ENCODE data around the gene DHCR24.

DHCR24 gene

GRCh38 chr1:54843449-54843848 lies 43.5 kb downstream of the DHCR24 start:
- no peak overlapping the region for H3K4me3 ChIP-seq (replicated peaks; ENCODE audit: low read depth, low read length)
- peaks cover 5% of the 10 kb centered on the region for H3K36me3 ChIP-seq (ENCODE audit: control insufficient read depth, insufficient read depth, low read length)
- no peak for DNase-seq (ENCODE audit: extremely low read depth, insufficient read length)
- H3K27me3 ChIP-seq (replicated peaks; ENCODE audit: control insufficient read depth, insufficient read depth, low read length) = no peaks in the 10 kb centered on the region
- TF ChIP-seq CTCF (IDR thresholded peaks at IDR 0.05; ENCODE audit: insufficient read depth, low read length, poor library complexity, severe bottlenecking) = no peak

DNA sequence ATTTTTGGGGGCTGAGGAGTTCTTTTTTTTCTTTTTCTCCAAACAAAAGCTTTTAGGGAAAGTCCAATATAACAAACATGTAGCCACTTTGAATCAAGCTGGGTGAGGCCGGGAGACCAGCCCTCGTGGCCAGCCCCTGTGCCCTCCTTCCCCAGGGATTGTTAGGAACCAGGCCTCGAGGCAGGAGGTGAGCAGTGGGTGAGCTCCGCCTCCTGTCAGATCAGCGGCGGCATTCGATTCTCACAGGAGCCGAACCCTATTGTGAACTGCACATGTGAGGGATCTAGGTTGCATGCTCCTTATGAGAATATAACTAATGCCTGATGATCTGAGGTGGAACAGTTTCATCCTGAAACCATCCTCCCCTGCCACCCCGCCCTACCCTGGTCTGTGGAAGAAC lies 44.0 kb downstream of the DHCR24 start:
- Histone ChIP-seq H3K4me3 (replicated peaks; ENCODE audit: low read depth, low read length) (no peak overlapping the region), H3K36me3 (ENCODE audit: control insufficient read depth, insufficient read depth, low read length) (peaks cover 4% of the 10 kb centered on the region), H3K27me3 (replicated peaks; ENCODE audit: control insufficient read depth, insufficient read depth, low read length) (no peaks in the 10 kb centered on the region)
- no peak for TF ChIP-seq CTCF (IDR thresholded peaks at IDR 0.05; ENCODE audit: insufficient read depth, low read length, poor library complexity, severe bottlenecking)
- DNase-seq (ENCODE audit: extremely low read depth, insufficient read length) = no peak

DNA sequence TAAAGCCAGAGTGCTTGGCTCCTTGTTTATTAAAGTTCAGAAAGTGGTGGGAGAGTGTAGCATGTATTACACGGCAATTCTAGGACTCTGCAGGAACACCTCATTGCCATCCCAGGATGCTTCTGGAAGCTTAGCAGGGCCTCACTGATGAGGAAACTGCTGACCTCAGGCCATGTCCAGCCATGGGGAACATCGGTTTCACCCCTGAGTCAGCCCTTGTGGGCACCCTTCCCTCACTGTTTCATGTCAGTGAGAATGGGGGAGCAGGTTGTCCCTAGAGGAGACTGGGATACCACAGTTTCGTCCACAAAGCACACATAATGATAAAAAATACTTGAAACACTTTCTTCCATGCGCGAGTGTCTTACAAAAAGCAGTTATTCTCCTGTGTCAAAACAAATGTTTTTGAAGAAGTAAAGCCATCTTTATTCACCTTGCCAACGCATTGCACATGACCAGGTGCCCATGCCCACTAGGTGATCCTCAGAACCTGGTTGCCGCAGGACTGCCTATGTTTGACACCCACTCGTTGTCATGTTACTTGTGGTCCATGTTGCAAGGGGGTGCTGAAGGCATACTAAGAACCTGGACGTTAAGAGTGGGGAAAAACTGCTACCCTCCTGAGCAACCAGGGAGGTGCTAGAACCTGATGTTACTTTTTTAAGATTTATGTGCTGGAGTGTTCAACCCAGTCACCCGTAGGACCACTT lies 44.6 kb downstream of the DHCR24 start:
- DNase-seq (ENCODE audit: extremely low read depth, insufficient read length) = no peak
- no peaks in the 10 kb centered on the region for H3K27me3 ChIP-seq (replicated peaks; ENCODE audit: control insufficient read depth, insufficient read depth, low read length)
- H3K36me3 ChIP-seq (ENCODE audit: control insufficient read depth, insufficient read depth, low read length) = peaks cover 2% of the 10 kb centered on the region
- no peak overlapping the region for H3K4me3 ChIP-seq (replicated peaks; ENCODE audit: low read depth, low read length)
- TF ChIP-seq CTCF (IDR thresholded peaks at IDR 0.05; ENCODE audit: insufficient read depth, low read length, poor library complexity, severe bottlenecking) = no peak

GRCh38 chr1:54839824-54840223 lies 47.2 kb downstream of the DHCR24 start:
- Histone ChIP-seq H3K36me3 (ENCODE audit: control insufficient read depth, insufficient read depth, low read length) (no peaks in the 10 kb centered on the region), H3K27me3 (replicated peaks; ENCODE audit: control insufficient read depth, insufficient read depth, low read length) (no peaks in the 10 kb centered on the region), H3K4me3 (replicated peaks; ENCODE audit: low read depth, low read length) (no peak overlapping the region)
- DNase-seq (ENCODE audit: extremely low read depth, insufficient read length) = no peak
- TF ChIP-seq CTCF (IDR thresholded peaks at IDR 0.05; ENCODE audit: insufficient read depth, low read length, poor library complexity, severe bottlenecking) = no peak

DNA sequence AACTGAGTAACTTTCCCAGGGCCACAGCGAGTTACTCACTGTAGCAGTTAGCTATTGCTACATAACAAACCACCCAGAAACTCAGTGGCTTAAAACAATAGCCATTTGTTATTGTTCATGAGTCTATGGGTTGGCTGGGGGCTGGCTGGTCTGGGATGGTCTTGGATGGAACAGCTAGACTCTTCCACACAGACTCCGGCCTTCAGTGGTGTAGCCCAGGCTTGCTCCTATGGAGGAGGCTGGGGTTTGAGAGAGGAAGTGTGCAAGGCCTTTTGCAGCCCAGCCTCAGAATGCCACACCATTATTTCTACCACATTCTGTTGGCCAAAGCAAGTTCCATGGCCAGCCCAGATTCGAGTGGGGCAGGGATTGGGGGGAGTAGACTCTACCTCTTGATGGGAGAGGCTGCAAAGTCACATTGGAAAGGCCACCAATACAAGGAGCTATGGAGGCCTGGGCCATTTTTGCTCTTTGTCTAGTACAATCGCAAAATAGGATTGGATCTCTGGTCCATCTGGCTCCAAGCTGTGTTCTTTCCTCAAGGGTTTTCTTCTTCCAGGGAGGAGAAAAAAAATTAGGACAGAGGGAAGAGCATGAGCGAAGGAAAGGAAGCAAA lies 48.3 kb downstream of the DHCR24 start:
- no peak for TF ChIP-seq CTCF (IDR thresholded peaks at IDR 0.05; ENCODE audit: insufficient read depth, low read length, poor library complexity, severe bottlenecking)
- no peak for DNase-seq (ENCODE audit: extremely low read depth, insufficient read length)
- H3K27me3 ChIP-seq (replicated peaks; ENCODE audit: control insufficient read depth, insufficient read depth, low read length) = no peaks in the 10 kb centered on the region
- no peak overlapping the region for H3K4me3 ChIP-seq (replicated peaks; ENCODE audit: low read depth, low read length)
- H3K36me3 ChIP-seq (ENCODE audit: control insufficient read depth, insufficient read depth, low read length) = no peaks in the 10 kb centered on the region

Data from GM06990 (cell line).